HG02870 (cell line): ENCODE results near the gene CD2BP2.
"Not testable (repeated sequence)": the region's sequence is repeated elsewhere in the genome, so short reads cannot be mapped to it uniquely, and the experiment has no call there.

Experiments used
- ATAC-seq: cut with Tn5 transposase; IDR thresholded peaks from one replicate; pipeline ENCODE4 v1.9.1; 2021; ENCODE audit warnings: mild to moderate bottlenecking, moderate library complexity; ENCODE audit not compliant: unreplicated experiment

The CD2BP2 gene

GRCh38 chr16:30346286-30346685 lies 8.8 kb downstream of the CD2BP2 start:
- no peak for ATAC-seq

- ATAC-seq, result not testable (repeated sequence)
These were observed 11.7 kb downstream of the CD2BP2 start for GRCh38 chr16:30343491-30343820.

GRCh38 chr16:30342751-30343490 lies 12.2 kb downstream of the CD2BP2 start:
- ATAC-seq, result no peak

GRCh38 chr16:30341971-30342370 lies 13.1 kb downstream of the CD2BP2 start:
- not testable (repeated sequence) for ATAC-seq

GRCh38 chr16:30340621-30341020 lies 14.5 kb downstream of the CD2BP2 start:
- no peak for ATAC-seq

GRCh38 chr16:30338715-30339114 lies 16.4 kb downstream of the CD2BP2 start:
- ATAC-seq, result not testable (repeated sequence)

GRCh38 chr16:30337964-30338357 lies 17.1 kb downstream of the CD2BP2 start:
- not testable (repeated sequence) for ATAC-seq

- no peak for ATAC-seq
These were observed 19.3 kb downstream of the CD2BP2 start for GRCh38 chr16:30335598-30336474.

GRCh38 chr16:30335028-30335597 lies 20.0 kb downstream of the CD2BP2 start:
- ATAC-seq, result peak; percentile 67

GRCh38 chr16:30334473-30334989 lies 20.6 kb downstream of the CD2BP2 start:
- ATAC-seq, result peak; percentile 86

- ATAC-seq, result not testable (repeated sequence)
These were observed 30.9 kb downstream of the CD2BP2 start for GRCh38 chr16:30324220-30324619.

GRCh38 chr16:30318647-30319046 lies 36.5 kb downstream of the CD2BP2 start:
- ATAC-seq, result not testable (repeated sequence)

- not testable (repeated sequence) for ATAC-seq
These were observed 44.2 kb downstream of the CD2BP2 start for GRCh38 chr16:30310937-30311336.

- ATAC-seq, result not testable (repeated sequence)
These were observed 45.9 kb downstream of the CD2BP2 start for GRCh38 chr16:30309255-30309654.
